Measurements from ENCODE around the gene PTGR3.
A peak's percentile ranks its signal among the peaks of the same experiment; 100 is the strongest.

The PTGR3 gene

GRCh38 chr18:75214332-75214690, 5.4 kb upstream of the PTGR3 start:
- DNase-seq = no peak

GRCh38 chr18:75213611-75214331, 4.8 kb upstream of the PTGR3 start:
- DNase-seq = no peak

GRCh38 chr18:75212751-75213090, 3.8 kb upstream of the PTGR3 start:
- DNase-seq = no peak

GRCh38 chr18:75211953-75212750, 3.2 kb upstream of the PTGR3 start:
- no peak for DNase-seq

GRCh38 chr18:75211626-75211952, 2.6 kb upstream of the PTGR3 start:
- DNase-seq = no peak

- no peak for DNase-seq
Measured at GRCh38 chr18:75211002-75211621, 2.2 kb upstream of the PTGR3 start.

GRCh38 chr18:75210274-75211001, 1.5 kb upstream of the PTGR3 start, which contains the start of gene TSHZ1:
TSS of gene TSHZ1 (plus strand) at chr18:75210797. CDS start at chr18:75211877, 1,080 bp downstream.
- DNase-seq = peak; percentile 85

GRCh38 chr18:75209951-75210258, 966 bp upstream of the PTGR3 start:
- no peak for DNase-seq

- DNase-seq = no peak
Measured at GRCh38 chr18:75208836-75209128, 157 bp downstream of the PTGR3 start.

GRCh38 chr18:75208155-75208835, 644 bp downstream of the PTGR3 start:
- DNase-seq = no peak

- DNase-seq = no peak
Measured at GRCh38 chr18:75207310-75208154, 1.4 kb downstream of the PTGR3 start.

GRCh38 chr18:75206452-75207309, 2.3 kb downstream of the PTGR3 start:
- no peak for DNase-seq

- DNase-seq = no peak
Measured at GRCh38 chr18:75205514-75206132, 3.3 kb downstream of the PTGR3 start.

GRCh38 chr18:75204732-75205513, 4.0 kb downstream of the PTGR3 start:
- no peak for DNase-seq

GRCh38 chr18:75204269-75204731, 4.6 kb downstream of the PTGR3 start:
- no peak for DNase-seq

GRCh38 chr18:75203416-75204268, 5.3 kb downstream of the PTGR3 start:
- no peak for DNase-seq

- DNase-seq = no peak
Measured at GRCh38 chr18:75202696-75203365, 6.1 kb downstream of the PTGR3 start.

Measured in DMS 273 treated with DMSO at 0.1 percent for 48 hours (cell line).